Measurements from ENCODE around the gene LSM5.
"Not testable (repeated sequence)": the region's sequence is repeated elsewhere in the genome, so short reads cannot be mapped to it uniquely, and the experiment has no call there.

LSM5 gene

GRCh38 chr7:32506266-32507054 is 16.3 kb upstream of the LSM5 start:
- DNase-seq (ENCODE audit: low read depth in 2 of 2): no peak

GRCh38 chr7:32502728-32503127 is 12.5 kb upstream of the LSM5 start:
- no peak for DNase-seq (ENCODE audit: low read depth in 2 of 2)

GRCh38 chr7:32501522-32501921 is 11.3 kb upstream of the LSM5 start:
- DNase-seq (ENCODE audit: low read depth in 2 of 2): no peak

- DNase-seq (ENCODE audit: low read depth in 2 of 2): no peak
Measured at GRCh38 chr7:32500922-32501341, 10.8 kb upstream of the LSM5 start.

- DNase-seq (ENCODE audit: low read depth in 2 of 2): not testable (repeated sequence)
Measured at GRCh38 chr7:32500216-32500615, 10.0 kb upstream of the LSM5 start.

- DNase-seq (ENCODE audit: low read depth in 2 of 2): not testable (repeated sequence)
Measured at GRCh38 chr7:32499755-32500154, 9.6 kb upstream of the LSM5 start.

- no peak for DNase-seq (ENCODE audit: low read depth in 2 of 2)
Measured at GRCh38 chr7:32496052-32496813, 6.1 kb upstream of the LSM5 start.

- DNase-seq (ENCODE audit: low read depth in 2 of 2): peak; percentile 97 to 98
Measured at GRCh38 chr7:32495298-32496051, 5.3 kb upstream of the LSM5 start, which contains the start of gene AVL9. Gene AVL9, plus strand, starts transcription at chr7:32495489. Its CDS starts 221 bp downstream, at chr7:32495710.

- no peak for DNase-seq (ENCODE audit: low read depth in 2 of 2)
Measured at GRCh38 chr7:32494946-32495297, 4.7 kb upstream of the LSM5 start.

- DNase-seq (ENCODE audit: low read depth in 2 of 2): no peak
Measured at GRCh38 chr7:32489788-32490126, 423 bp downstream of the LSM5 start.

GRCh38 chr7:32481921-32482320 is 8.3 kb downstream of the LSM5 start:
- DNase-seq (ENCODE audit: low read depth in 2 of 2): no peak

GRCh38 chr7:32481176-32481575 is 9.0 kb downstream of the LSM5 start:
- no peak for DNase-seq (ENCODE audit: low read depth in 2 of 2)

GRCh38 chr7:32479574-32480200 is 10.5 kb downstream of the LSM5 start:
- DNase-seq (ENCODE audit: low read depth in 2 of 2): no peak

- no peak for DNase-seq (ENCODE audit: low read depth in 2 of 2)
Measured at GRCh38 chr7:32477649-32477980, 12.6 kb downstream of the LSM5 start.

GRCh38 chr7:32476816-32477648 is 13.1 kb downstream of the LSM5 start:
- DNase-seq (ENCODE audit: low read depth in 2 of 2): no peak

GRCh38 chr7:32474008-32474407 is 16.2 kb downstream of the LSM5 start:
- DNase-seq (ENCODE audit: low read depth in 2 of 2): no peak

- no peak for DNase-seq (ENCODE audit: low read depth in 2 of 2)
Measured at GRCh38 chr7:32472015-32472414, 18.2 kb downstream of the LSM5 start.

GRCh38 chr7:32470871-32471270 is 19.3 kb downstream of the LSM5 start:
- no peak for DNase-seq (ENCODE audit: low read depth in 2 of 2)

GRCh38 chr7:32470004-32470403 is 20.2 kb downstream of the LSM5 start:
- not testable (repeated sequence) for DNase-seq (ENCODE audit: low read depth in 2 of 2)

GRCh38 chr7:32464641-32465416 is 25.4 kb downstream of the LSM5 start:
- not testable (repeated sequence) for DNase-seq (ENCODE audit: low read depth in 2 of 2)
